HEK293T (cell line): Measurements from ENCODE around the gene LTV1.
"Not testable (repeated sequence)": the region's sequence is repeated elsewhere in the genome, so short reads cannot be mapped to it uniquely, and the experiment has no call there.

Source experiments
- CTCF ChIA-PET: fragments of 350-600 bp; formaldehyde crosslinking; extraction: SDS; loops from one replicate; lab custom pipeline; 2021; ENCODE audit warnings: antibody characterized with exemption, inconsistent platforms; lab: Yijun Ruan, JAX
- POLR2A ChIA-PET: fragments of 350-600 bp; formaldehyde crosslinking; extraction: SDS; loops from one replicate; lab custom pipeline; 2020; ENCODE audit warnings: antibody characterized with exemption, inconsistent platforms; lab: Yijun Ruan, JAX
- DNase-seq: peaks from one replicate; pipeline ENCODE4 v3.0.0; 2012; ENCODE audit warnings: mixed read lengths; ENCODE audit errors: extremely low spot score
- ARNT ChIP-seq: fragments of 450-650 bp; IDR thresholded peaks from 2 replicates; pipeline ENCODE4 v1.6.1; 2017; ENCODE audit warnings: mild to moderate bottlenecking
- BHLHE40 ChIP-seq: fragments of 450-650 bp; IDR thresholded peaks from 2 replicates; pipeline ENCODE4 v1.6.1; 2016; ENCODE audit warnings: mild to moderate bottlenecking, moderate library complexity, borderline replicate concordance
- CTBP1 ChIP-seq: fragments of 450-650 bp; IDR thresholded peaks from 2 replicates; pipeline ENCODE4 v1.6.1; 2016; ENCODE audit warnings: borderline replicate concordance
- ELF4 ChIP-seq: fragments of 450-650 bp; IDR thresholded peaks from 2 replicates; pipeline ENCODE4 v1.6.1; 2017; ENCODE audit warnings: antibody characterized with exemption
- FOXA1 ChIP-seq: fragments of 450-650 bp; IDR thresholded peaks from 2 replicates; pipeline ENCODE4 v1.6.1; 2016; ENCODE audit warnings: mild to moderate bottlenecking
- FOXK2 ChIP-seq: fragments of 450-650 bp; IDR thresholded peaks from 2 replicates; pipeline ENCODE4 v1.6.1; 2016; ENCODE audit warnings: mild to moderate bottlenecking
- FOXM1 ChIP-seq: fragments of 450-650 bp; IDR thresholded peaks from 2 replicates; pipeline ENCODE4 v1.6.1; 2017; ENCODE audit warnings: mild to moderate bottlenecking, borderline replicate concordance
- HDGF ChIP-seq: fragments of 450-650 bp; IDR thresholded peaks from 2 replicates; pipeline ENCODE4 v1.6.1; 2017; ENCODE audit warnings: antibody characterized with exemption, borderline replicate concordance
- L3MBTL2 ChIP-seq: fragments of 450-650 bp; conservative IDR thresholded peaks from 2 replicates; pipeline ENCODE4 v1.6.1; 2016; ENCODE audit warnings: mild to moderate bottlenecking
- LEF1 ChIP-seq: fragments of 450-650 bp; IDR thresholded peaks from 2 replicates; pipeline ENCODE4 v1.6.1; 2017; ENCODE audit warnings: mild to moderate bottlenecking, borderline replicate concordance
- NFRKB ChIP-seq: fragments of 450-650 bp; IDR thresholded peaks from 2 replicates; pipeline ENCODE4 v1.6.1; 2016; ENCODE audit warnings: mild to moderate bottlenecking, moderate library complexity
- PKNOX1 ChIP-seq: fragments of 450-650 bp; IDR thresholded peaks from 2 replicates; pipeline ENCODE4 v1.6.1; 2016
- SP1 ChIP-seq: fragments of 450-650 bp; IDR thresholded peaks from 2 replicates; pipeline ENCODE4 v1.6.1; 2017
- SUZ12 ChIP-seq: fragments of 450-650 bp; IDR thresholded peaks from 2 replicates; pipeline ENCODE4 v1.6.1; 2016; ENCODE audit warnings: mild to moderate bottlenecking
- TARDBP ChIP-seq: fragments of 450-650 bp; IDR thresholded peaks from 2 replicates; pipeline ENCODE4 v1.6.1; 2016
- ZNF384 ChIP-seq: fragments of 450-650 bp; IDR thresholded peaks from 2 replicates; pipeline ENCODE4 v1.6.1; 2016

LTV1 gene

GRCh38 chr6:143863771-143864170 lies 20.6 kb downstream of the LTV1 start:
- no peak for DNase-seq
- ChIA-PET POLR2A (no interaction called here), CTCF (interaction anchor here (0.6 to 0.7 kb wide), 2 partner anchors 62 to 78 kb away, joined by 3 to 4 read pairs; no protein-coding TSS in a partner anchor)
- no peak for TF ChIP-seq CTBP1
- no peak for TF ChIP-seq HDGF
- TF ChIP-seq PKNOX1: no peak
- no peak for TF ChIP-seq FOXA1
- no peak for TF ChIP-seq SP1
- TF ChIP-seq FOXM1: no peak
- no peak for TF ChIP-seq FOXK2
- TF ChIP-seq LEF1: no peak
- no peak for TF ChIP-seq NFRKB
- no peak for TF ChIP-seq SUZ12
- TF ChIP-seq TARDBP: no peak
- no peak for TF ChIP-seq ARNT
- no peak for TF ChIP-seq ELF4
- no peak for TF ChIP-seq BHLHE40
- no peak for TF ChIP-seq L3MBTL2
- TF ChIP-seq ZNF384: no peak

- TF ChIP-seq HDGF: no peak
- no peak for DNase-seq
- ChIA-PET POLR2A (no interaction called here), CTCF (interaction anchor here (0.6 kb wide), 1 partner anchor 185 kb away, joined by 3 read pairs; no protein-coding TSS in a partner anchor)
Observed at GRCh38 chr6:143864234-143864633, 21.1 kb downstream of the LTV1 start, which contains the start of gene ZC2HC1B. Gene ZC2HC1B, plus strand, starts transcription at chr6:143864474. Its CDS starts 66 bp downstream, at chr6:143864540.

GRCh38 chr6:143867236-143867635 lies 24.1 kb downstream of the LTV1 start:
- CTCF ChIA-PET: interaction anchor here (0.6 kb wide), 1 partner anchor 72 kb away, joined by 3 read pairs; no protein-coding TSS in a partner anchor

GRCh38 chr6:143868808-143869207 lies 25.7 kb downstream of the LTV1 start:
- CTCF ChIA-PET, POLR2A ChIA-PET, DNase-seq: not testable (repeated sequence)

More at GRCh38 chr6:143867236-143867635, 24.1 kb downstream of the LTV1 start:
- POLR2A ChIA-PET: no interaction called here
- TF ChIP-seq PKNOX1 (no peak), LEF1 (no peak), BHLHE40 (no peak), SUZ12 (no peak), CTBP1 (no peak), NFRKB (no peak), ARNT (no peak), TARDBP (no peak), HDGF (no peak), SP1 (no peak), L3MBTL2 (no peak), ZNF384 (no peak), FOXM1 (no peak), FOXK2 (no peak), ELF4 (no peak), FOXA1 (no peak)
- no peak for DNase-seq

GRCh38 chr6:143871202-143871730 lies 28.1 kb downstream of the LTV1 start:
- CTCF ChIA-PET: interaction anchor here (0.6 kb wide), 1 partner anchor 54 kb away, joined by 3 read pairs; no protein-coding TSS in a partner anchor

GRCh38 chr6:143872201-143872600 lies 29.1 kb downstream of the LTV1 start:
- ChIA-PET POLR2A (no interaction called here), CTCF (no interaction called here)
- no peak for TF ChIP-seq NFRKB
- no peak for TF ChIP-seq ZNF384
- TF ChIP-seq FOXA1: no peak
- TF ChIP-seq FOXK2: no peak
- TF ChIP-seq FOXM1: no peak
- TF ChIP-seq SUZ12: no peak
- TF ChIP-seq SP1: no peak
- no peak for TF ChIP-seq ARNT
- TF ChIP-seq BHLHE40: no peak
- TF ChIP-seq ELF4: no peak
- no peak for TF ChIP-seq L3MBTL2
- TF ChIP-seq LEF1: no peak
- no peak for TF ChIP-seq HDGF
- TF ChIP-seq TARDBP: no peak
- TF ChIP-seq PKNOX1: no peak
- no peak for DNase-seq

More at GRCh38 chr6:143871202-143871730, 28.1 kb downstream of the LTV1 start:
- POLR2A ChIA-PET, DNase-seq: not testable (repeated sequence)

GRCh38 chr6:143873600-143873999 lies 30.5 kb downstream of the LTV1 start:
- CTCF ChIA-PET, POLR2A ChIA-PET, DNase-seq: not testable (repeated sequence)

- CTCF ChIA-PET, POLR2A ChIA-PET, DNase-seq: not testable (repeated sequence)
Observed at GRCh38 chr6:143874503-143874902, 31.4 kb downstream of the LTV1 start.
